H4 (cell line): ENCODE measurements around the gene FBXL13. TPM values are rescaled to one million over a fixed set of nuclear protein-coding genes. Genes with fewer than 3 reads are reported as not detected.
"Not testable (repeated sequence)": the region's sequence is repeated elsewhere in the genome, so short reads cannot be mapped to it uniquely, and the experiment has no call there.

Experiments used
- DNase-seq: peaks from one replicate; pipeline ENCODE4 v3.0.0-alpha.2; 2015; ENCODE audit warnings: low spot score
- total RNA-seq: library from RNA; depleted of rRNA; stranded (reverse); fragments of >200 nt; shearing (Covaris generic); gene quantifications from 2 replicates; pipeline ENCODE4 v1.2.3, GENCODE V29; 2014

Gene FBXL13
- total RNA-seq, 1 experiment from 2014 or later = 0.50 TPM

DNA sequence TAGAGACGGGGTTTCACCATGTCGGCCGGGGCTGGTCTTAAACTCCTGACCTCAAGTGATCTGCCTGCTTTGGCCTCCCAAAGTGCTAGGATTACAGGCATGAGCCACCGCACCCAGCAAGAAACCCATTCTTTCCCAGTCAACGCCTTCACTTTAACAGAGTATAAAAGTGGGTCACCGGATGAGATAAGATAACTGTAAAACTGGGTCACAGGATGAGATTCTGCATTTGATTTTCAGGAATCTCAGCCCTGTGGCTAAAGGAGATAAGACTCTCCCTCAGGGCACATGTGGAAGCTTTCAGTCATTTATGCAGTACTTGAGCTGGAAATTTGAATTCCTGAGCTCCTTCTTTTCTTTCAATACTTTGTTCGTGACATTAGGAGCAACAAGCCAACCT is 91.0 kb downstream of the FBXL13 start:
- DNase-seq = no peak

DNA sequence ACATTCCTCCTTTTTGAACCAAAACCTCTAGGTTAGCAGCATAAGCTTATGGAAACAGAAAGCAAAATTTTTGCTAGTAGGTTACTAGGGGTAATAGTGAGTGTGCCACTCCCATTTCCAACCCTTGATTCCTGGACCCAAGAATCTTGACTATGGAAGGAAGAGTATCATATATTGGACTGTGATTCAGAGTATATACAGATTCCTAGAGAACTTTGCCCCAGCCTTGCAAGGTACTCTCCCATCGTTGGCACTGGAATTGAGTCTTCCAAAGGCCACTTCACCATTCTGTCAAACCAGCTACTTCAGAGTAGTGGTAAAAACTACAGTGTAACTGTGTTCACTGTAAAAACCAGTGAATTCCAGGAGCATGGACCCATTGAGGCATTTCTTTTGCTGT is 92.4 kb downstream of the FBXL13 start:
- no peak for DNase-seq

DNA sequence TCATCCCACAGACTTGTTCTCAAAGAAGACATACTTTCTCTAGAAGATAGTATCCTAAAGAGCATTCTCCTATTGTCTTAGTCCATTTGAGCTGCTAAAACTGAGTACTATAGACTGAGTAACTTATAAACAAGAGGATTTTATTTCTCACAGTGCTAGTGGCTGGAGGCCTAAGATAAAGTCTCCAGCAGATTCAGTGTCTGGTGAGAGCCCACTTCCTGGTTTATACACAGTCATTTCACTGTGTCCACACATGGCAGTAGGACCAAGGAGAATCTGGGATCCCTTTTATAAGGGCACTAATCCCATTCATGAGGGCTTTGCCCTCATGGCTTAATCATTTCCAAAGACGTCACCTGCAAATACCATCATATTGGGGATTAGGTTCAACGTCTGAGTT is 93.1 kb downstream of the FBXL13 start:
- no peak for DNase-seq

DNA sequence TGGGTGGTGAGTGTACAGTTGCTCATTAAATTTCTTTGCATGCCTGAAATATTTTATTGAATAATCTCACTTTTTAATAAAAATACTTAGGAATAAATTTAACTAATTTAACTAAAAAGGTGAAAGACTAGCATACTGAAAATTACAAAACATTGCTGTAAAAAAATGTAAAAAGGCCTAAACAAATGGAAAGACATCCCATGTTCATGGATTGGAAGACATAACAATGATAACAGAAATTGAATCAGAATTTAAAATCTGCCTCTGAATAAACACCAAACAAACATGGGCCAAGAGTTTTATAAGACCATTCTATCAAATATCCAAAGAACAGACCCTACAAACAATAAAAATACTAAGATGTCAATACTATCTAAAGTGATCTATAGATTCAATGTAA is 94.9 kb downstream of the FBXL13 start:
- no peak for DNase-seq

DNA sequence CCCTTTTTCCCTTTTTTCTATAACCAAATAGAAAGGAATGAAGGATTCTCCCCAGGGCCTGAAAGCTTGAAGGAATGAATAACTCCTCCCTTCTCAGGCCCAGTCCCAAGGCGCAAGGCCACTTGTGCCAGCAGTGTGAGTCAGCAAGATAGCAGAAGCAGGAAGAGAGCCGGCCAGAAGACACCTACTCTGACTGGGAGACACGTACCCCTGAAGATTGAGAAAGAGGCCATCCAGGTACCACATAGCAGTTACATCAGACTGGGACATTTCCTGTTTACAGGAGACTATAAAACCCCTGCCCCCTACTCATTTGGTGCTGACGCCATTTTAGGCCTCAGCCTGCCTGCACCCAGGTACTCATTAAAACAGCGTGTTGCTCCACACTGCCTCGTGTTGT is 96.3 kb downstream of the FBXL13 start:
- DNase-seq = peak; percentile 94

DNA sequence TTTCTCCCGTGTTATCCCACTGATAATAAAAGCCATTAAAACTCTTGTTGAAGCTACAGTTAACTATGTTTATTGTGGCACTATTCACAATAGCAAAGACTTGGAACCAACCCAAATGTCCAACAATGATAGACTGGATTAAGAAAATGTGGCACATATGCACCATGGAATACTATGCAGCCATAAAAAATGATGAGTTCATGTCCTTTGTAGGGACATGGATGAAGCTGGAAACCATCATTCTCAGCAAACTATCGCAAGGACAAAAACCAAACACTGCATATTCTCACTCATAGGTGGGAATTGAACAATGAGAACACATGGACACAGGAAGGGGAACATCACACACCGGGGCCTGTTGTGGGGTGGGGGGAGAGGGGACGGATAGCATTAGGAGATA is 97.0 kb downstream of the FBXL13 start:
- not testable (repeated sequence) for DNase-seq

DNA sequence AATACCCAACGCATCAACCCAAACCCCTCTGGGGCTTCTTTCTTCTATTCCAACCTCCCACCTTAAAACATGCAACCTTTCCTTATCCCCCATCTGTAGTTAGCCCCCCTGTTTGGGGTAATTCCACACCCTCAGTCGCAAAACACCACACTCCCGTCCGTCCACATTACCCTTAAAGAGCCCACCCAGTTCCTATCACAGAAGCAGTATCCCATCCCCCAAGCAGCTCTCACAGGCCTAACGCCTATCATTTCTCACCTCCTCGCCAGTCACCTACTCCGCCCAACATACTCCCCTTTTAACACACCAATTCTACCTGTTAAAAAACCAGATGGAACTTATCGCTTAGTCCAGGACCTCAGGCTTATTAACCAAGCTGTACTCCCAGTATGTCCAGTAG is 98.1 kb downstream of the FBXL13 start:
- no peak for DNase-seq

DNA sequence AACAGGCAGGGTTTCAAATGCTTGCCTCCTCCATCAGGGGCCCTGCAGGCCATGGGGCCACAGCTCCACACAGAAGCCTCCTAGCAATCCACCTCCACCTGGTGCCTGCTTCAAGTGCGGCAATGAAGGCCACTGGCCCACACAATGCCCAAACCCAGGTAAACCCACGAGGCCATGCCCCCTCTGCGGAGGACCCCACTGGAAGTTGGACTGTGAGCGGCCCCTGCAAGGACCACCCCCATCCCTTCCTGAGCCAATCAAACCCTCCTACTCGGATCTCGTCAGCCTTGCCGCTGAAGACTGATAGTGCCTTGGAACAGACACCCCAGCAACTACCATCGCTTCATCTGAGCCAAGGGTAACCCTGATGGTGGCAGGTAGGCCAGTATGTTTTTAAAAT is 98.7 kb downstream of the FBXL13 start:
- DNase-seq = no peak

DNA sequence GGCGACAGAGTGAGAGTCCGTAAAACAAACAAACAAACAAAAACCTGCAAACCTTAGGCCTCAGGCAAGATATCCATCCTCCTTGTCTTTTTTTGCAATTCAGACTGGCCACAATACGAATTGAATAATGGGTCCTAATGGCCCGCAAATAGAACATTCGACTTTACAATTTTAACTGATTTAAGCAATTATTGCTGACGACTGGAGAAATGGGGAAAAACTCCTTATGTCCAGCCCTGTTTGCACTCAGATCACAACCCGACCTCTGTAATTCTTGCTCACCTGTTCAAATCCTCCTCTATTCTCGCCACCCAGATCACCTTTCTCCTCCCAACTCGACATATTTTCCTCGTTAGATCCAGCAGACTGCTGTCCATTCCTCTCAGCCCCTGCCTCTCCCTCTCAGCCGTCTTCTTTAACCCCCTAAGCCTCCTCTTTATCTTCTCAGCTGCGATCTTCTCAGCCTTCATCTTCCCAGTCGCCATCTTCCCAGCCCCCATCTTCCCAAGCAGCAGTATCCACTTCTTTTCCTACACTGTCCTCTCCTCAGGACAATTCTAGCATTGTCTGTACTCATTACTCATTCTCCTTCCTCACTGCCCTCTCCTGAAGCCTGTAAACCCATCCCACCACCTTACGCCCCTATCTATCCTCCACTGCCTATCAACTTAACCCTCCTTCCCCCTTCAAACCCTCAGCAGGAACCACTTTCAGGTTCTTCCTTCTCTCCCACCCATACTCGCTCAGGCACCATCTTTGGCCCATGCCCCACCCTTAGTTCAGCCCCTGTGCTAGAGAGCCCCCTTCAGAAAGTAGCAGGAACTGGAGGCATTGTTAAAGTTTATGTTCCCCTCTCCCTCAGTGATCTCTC is 100.0 kb downstream of the FBXL13 start:
- no peak for DNase-seq

DNA sequence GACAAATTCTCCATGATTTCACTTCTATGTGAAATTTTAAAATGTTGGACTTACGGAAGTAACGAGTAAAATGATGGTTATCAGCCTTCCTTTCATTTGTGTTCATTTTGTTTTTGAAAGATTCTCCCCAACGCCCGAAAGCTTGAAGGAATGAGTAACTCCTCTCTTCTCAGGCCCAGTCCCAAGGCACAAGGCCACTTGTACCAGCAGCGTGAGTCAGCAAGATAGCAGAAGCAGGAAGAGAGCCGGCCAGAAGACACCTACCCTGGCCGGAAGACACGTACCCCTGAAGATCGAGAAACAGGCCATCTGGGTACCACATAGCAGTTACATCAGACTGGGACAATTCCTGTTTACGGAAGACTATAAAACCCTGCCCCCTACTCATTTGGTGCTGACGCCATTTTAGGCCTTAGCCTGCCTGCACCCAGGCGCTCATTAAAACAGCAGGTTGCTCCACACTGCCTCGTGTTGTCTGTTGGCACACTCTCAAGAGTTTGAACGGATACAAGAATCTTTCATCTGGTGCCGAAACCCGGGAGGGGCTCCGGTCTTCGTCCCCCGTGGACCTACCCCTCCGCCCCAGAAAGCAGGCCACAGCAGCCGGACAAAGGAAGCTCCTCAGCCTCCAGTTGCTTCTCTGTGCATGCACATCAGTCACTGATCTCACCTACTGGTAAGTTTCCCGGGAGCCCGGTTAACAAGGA is 101.3 kb downstream of the FBXL13 start:
- no peak for DNase-seq

DNA sequence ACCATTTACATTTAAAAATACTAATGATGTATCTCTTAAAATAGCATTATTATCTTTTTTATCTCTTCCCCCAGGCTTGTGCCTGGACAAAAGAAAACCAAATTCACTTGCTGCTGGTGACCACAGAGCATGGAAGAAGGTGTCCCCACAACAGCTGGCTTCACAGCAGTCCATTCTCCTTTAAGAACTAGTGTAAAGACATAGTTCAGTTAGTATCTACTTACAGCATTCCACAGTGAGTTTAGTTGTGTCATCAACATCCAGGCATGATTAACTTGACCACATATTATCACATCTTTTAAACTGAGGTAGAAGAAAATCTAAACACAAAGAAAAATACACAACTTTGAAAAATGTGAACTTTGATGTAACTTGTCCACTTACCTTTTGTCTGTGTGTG is 106.8 kb downstream of the FBXL13 start:
- peak; percentile 42 for DNase-seq

DNA sequence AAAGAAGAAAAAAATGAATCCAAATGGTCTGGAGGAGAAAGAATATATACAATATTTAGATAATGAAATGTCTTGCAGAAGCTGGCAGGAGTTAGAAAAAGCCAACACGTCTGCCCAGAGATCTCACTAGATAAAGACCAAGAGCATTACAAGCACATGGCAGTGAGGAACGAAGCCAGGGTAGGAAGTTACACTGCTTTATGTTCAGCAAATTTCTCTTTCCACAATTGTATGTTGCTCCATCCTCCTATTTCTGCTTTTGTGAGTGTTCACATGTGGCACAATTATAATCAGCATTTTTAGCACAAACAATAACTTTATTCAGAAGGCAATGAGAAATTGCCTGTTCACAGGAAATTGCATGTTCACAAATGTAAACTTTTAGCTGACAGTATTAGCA is 108.1 kb downstream of the FBXL13 start:
- no peak for DNase-seq

DNA sequence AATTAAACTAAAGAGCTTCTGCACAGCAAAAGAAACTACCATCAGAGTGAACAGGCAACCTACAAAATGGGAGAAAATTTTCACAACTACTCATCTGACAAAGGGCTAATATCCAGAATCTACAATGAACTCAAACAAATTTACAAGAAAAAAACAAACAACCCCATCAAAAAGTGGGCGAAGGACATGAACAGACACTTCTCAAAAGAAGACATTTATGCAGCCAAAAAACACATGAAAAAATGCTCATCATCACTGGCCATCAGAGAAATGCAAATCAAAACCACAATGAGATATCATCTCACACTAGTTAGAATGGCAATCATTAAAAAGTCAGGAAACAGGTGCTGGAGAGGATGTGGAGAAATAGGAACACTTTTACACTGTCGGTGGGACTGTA is 112.6 kb downstream of the FBXL13 start:
- not testable (repeated sequence) for DNase-seq

DNA sequence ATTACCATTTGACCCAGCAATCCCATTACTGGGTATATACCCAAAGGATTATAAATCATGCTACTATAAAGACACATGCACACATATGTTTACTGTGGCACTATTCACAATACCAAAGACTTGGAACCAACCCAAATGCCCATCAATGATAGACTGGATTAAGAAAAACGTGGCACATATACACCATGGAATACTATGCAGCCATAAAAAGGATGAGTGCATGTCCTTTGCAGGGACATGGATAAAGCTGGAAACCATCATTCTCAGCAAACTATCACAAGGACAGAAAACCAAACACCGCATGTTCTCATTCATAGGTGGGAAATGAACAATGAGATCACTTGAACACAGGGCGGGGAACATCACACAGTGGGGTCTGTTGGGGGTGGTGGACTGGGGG is 116.6 kb downstream of the FBXL13 start:
- DNase-seq = not testable (repeated sequence)

DNA sequence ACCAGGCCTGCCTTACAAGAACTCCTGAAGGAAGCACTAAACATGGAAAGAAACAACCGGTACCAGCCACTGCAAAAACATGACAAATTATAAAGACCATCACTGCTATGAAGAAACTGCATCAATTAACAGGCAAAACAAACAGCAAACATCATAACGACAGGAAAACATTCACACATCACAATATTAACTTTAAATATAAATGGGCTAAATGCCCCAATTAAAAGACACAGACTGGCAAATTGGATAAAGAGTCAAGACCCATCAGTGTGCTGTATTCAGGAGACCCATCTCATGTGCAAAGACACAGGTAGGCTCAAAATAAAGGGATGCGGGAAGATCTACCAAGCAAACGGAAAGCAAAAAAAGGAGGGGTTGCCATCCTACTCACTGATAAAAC is 120.2 kb downstream of the FBXL13 start:
- not testable (repeated sequence) for DNase-seq

DNA sequence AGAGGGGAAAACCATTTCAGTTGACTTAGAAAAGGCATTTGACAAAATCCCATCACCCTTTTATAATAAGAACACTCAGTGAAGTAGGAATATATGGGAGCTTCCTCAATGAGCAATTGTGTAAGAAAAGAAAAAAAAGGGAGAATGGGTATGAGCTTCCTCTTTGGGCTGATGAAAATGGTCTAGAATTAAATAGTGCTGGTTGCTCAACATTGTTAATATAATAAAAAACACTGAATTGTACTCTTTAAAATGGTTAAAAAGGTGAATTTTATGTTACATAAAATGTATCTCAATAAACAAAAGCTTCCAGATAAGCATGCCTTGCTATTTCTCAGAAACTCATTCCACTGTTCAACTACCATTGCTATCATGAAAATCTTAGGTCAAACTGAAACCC is 121.2 kb downstream of the FBXL13 start:
- no peak for DNase-seq

DNA sequence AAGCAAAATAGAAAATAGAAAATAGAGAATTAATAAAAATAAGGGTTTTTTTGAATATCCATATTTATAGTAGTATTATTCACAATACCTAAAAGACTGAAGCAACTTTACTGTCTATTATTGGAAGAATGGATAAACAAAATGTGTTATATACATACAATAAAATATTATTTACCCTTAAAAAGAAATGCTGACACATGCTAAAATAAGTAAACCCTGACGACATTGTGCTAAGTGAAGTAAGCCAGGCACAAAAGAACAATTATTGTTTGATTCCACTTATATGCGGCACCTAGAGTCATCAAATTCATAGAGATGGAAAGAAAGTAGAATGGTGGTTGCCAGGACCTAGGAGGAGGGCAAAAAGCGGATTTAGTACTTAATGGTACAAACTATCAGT is 122.8 kb downstream of the FBXL13 start:
- DNase-seq = no peak

DNA sequence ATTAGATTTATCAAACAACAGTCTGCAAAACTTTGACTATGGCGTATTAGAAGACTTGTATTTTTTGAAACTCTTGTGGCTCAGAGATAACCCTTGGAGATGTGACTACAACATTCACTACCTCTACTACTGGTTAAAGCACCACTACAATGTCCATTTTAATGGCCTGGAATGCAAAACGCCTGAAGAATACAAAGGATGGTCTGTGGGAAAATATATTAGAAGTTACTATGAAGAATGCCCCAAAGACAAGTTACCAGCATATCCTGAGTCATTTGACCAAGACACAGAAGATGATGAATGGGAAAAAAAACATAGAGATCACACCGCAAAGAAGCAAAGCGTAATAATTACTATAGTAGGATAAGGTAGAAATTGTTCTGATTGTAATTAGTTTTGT is 130.4 kb downstream of the FBXL13 start:
- no peak for DNase-seq

DNA sequence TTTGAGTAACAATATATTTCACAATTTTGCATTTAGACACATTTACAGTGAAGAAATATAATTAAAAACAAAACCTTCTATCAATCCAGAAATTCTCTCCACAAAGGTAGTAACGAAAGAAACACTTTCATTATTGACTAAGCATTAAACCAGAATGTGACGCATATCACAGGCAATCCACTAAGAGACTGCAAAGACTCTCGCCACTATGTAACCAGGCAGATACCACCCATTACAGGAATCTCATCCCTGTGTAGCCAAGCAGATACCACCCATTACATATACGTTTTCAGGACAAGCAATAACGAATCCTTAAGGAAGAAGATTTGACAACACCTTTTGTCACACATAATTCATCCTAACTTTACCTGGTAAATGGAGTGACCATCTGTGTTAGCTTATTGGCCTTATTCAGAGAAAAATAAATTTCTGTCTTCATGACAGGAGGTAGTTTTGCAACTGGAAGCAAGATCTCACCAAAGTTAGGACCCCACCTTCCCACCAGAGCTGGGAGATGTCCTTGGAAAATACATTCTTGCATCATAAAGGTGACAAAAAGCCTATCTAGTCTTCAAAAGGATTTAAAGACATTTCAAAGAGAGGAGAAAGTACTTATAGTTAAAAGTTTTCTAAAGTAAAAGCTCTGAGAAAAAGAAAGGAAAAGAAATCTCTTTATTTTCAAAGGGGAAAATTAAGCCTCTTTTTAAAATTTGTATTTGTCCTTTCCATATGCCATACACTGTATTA is 131.0 kb downstream of the FBXL13 start:
- DNase-seq = no peak

DNA sequence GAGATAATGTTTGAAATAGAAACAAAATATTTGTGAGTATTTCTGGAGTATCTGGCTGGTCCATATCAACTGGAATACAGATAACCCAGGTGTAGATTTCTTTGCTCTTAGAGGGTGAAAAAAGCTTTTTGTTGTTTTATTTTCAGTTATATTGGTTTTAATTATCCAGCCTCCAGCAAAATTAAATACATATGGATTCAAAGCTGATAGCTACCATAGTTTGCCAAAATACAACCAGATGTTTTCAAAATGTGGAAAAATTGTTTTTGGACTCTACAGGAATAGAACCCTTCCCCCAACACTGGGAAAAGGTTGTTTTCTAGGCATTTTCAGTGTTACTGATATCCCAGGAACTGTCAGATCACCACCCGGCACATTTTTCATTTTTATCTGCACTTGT is 131.7 kb downstream of the FBXL13 start:
- DNase-seq = no peak

DNA sequence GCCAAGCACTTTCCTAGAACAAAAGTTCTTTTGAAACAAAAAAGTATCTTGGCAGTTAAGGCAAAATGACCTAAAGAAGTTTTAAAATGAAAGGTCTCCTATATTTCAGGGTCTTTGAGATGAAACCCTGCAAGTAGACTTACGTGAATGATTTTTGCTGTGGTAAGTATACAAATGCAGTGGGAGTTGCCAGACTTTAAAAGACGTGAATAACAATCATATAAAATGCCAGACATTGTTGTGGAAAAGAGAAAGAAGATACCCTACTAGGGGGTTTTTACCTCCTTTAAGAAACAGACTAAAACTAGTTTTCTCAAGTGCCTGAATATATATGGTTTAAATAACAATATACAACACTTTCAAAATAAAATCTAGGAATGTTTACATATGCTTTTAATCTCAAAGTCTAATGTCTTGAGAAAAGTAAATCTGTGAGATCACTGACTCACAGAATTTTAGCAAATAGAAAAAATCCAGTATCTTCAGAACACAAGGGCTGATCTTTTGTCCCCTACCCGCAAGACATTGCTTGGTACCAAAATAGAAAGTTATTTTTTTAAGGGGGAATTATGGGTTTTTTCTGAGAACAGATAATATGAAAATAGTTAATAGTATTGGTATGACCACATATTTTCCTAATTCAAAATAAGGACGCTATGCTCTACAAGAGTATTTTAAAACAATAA is 132.3 kb downstream of the FBXL13 start:
- DNase-seq = no peak

DNA sequence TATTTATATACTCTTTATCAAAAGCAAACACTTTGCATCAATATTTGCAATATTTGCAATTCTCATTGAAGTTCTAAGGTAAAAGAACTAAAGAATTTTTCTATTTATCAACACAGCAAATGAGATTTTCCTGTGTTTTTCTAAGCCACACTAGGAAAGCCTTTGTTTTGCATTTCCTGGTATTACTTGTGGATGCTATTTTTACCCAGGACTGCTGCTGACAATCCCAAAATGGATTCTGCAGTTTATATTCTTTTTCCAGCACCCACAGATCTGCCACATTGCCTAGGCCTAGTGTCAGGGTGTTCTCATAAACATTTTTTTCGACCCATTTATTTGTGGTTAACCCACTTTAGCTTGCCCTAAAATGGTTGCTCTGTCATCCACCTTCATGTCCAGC is 135.9 kb downstream of the FBXL13 start:
- DNase-seq = no peak
